DOHH2 (cell line): ENCODE results near the gene ANKRD42.

Experiments
- H3F3A ChIP-seq: fragments of 200-600 bp; sonication (generic), shearing (Covaris generic); 2 replicates; pipeline ENCODE4 v1.6.0; 2016; ENCODE audit warnings: antibody characterized with exemption, mild to moderate bottlenecking; ENCODE audit not compliant: control insufficient read depth, insufficient read depth
- H3K27ac ChIP-seq: fragments of 200-600 bp; sonication (generic); 2 replicates; pipeline ENCODE4 v1.5.1; 2014; ENCODE audit warnings: low read depth, mild to moderate bottlenecking, low read length, moderate library complexity
- H3K27me3 ChIP-seq: fragments of 200-600 bp; sonication (generic); 2 replicates; pipeline ENCODE4 v1.6.1; 2014; ENCODE audit warnings: mild to moderate bottlenecking, low read length, mixed read lengths; ENCODE audit not compliant: control insufficient read depth
- H3K36me3 ChIP-seq: fragments of 200-600 bp; sonication (generic); 2 replicates; pipeline ENCODE4 v1.6.1; 2014; ENCODE audit warnings: mild to moderate bottlenecking, low read length, moderate library complexity, mixed read lengths; ENCODE audit not compliant: control insufficient read depth
- H3K4me1 ChIP-seq: fragments of 200-600 bp; sonication (generic); 2 replicates; pipeline ENCODE4 v1.6.1; 2014; ENCODE audit warnings: mild to moderate bottlenecking, low read length, mixed read lengths; ENCODE audit not compliant: control insufficient read depth
- H3K4me2 ChIP-seq: fragments of 200-600 bp; sonication (generic); 2 replicates; pipeline ENCODE4 v1.6.0; 2014; ENCODE audit warnings: mild to moderate bottlenecking, low read length, moderate library complexity
- H3K4me3 ChIP-seq: fragments of 200-600 bp; sonication (generic); 2 replicates; pipeline ENCODE4 v1.5.1; 2014; ENCODE audit warnings: mild to moderate bottlenecking, low read length, mixed read lengths
- H3K79me2 ChIP-seq: fragments of 200-600 bp; sonication (generic); 2 replicates; pipeline ENCODE4 v1.6.1; 2014; ENCODE audit warnings: mild to moderate bottlenecking, low read length, mixed read lengths; ENCODE audit not compliant: control insufficient read depth
- H3K9me2 ChIP-seq: fragments of 200-600 bp; sonication (generic); replicated peaks from 2 replicates; pipeline ENCODE4 v1.6.1; 2014; ENCODE audit warnings: mild to moderate bottlenecking, low read length, mixed read lengths; ENCODE audit not compliant: control insufficient read depth
- H3K9me3 ChIP-seq: fragments of 200-600 bp; sonication (generic); 2 replicates; pipeline ENCODE4 v1.6.1; 2014; ENCODE audit warnings: antibody characterized with exemption, low read length, mixed read lengths; ENCODE audit not compliant: control insufficient read depth, insufficient read depth
- H4K20me1 ChIP-seq: fragments of 200-600 bp; sonication (generic); 2 replicates; pipeline ENCODE4 v1.6.0; 2014; ENCODE audit warnings: low read depth, mild to moderate bottlenecking, antibody characterized with exemption, low read length, moderate library complexity; ENCODE audit not compliant: control insufficient read depth, insufficient read depth
- CTCF ChIP-seq: fragments of 200-600 bp; sonication (generic); IDR thresholded peaks from one replicate; pipeline ENCODE4 v1.5.1; 2014; ENCODE audit warnings: antibody characterized with exemption, mild to moderate bottlenecking, low read depth, low read length; ENCODE audit not compliant: poor library complexity, severe bottlenecking
- EZH2phosphoT487 ChIP-seq: fragments of 200-600 bp; sonication (generic); IDR thresholded peaks from 2 replicates; pipeline ENCODE4 v1.6.1; 2017; ENCODE audit warnings: borderline replicate concordance, mild to moderate bottlenecking, antibody characterized with exemption, low read length, moderate library complexity, mixed read lengths

ANKRD42 gene

GRCh38 chr11:83156144-83156995 is 37.1 kb upstream of the ANKRD42 start:
- Histone ChIP-seq H3K9me2 (no peaks in the 10 kb centered on the region), H3K4me3 (peak overlapping the region; percentile 94), H4K20me1 (peaks cover 25% of the 10 kb centered on the region), H3K27ac (peak overlapping the region; percentile 84), H3K36me3 (peaks cover 44% of the 10 kb centered on the region), H3K4me2 (peak overlapping the region; percentile 86), H3F3A (no peaks in the 10 kb centered on the region; the same call in 1 of the 2 replicates), H3K79me2 (peaks cover 52% of the 10 kb centered on the region), H3K27me3 (no peaks in the 10 kb centered on the region), H3K9me3 (no peaks in the 10 kb centered on the region), H3K4me1 (peaks cover 64% of the 10 kb centered on the region)
- no peak for TF ChIP-seq CTCF

- TF ChIP-seq EZH2phosphoT487, result no peak
- TF ChIP-seq CTCF, result no peak
- no peaks in the 10 kb centered on the region for H3K27me3 ChIP-seq
- no peaks in the 10 kb centered on the region; the same call in none of the 2 replicates for H3F3A ChIP-seq
- peaks cover 65% of the 10 kb centered on the region for H3K4me1 ChIP-seq
- peak within 1 kb of the TSS; percentile 88 for H3K4me2 ChIP-seq
- peak within 1 kb of the TSS; percentile 94 for H3K4me3 ChIP-seq
- H3K9me2 ChIP-seq, result no peaks in the 10 kb centered on the region
- peaks cover 59% of the 10 kb centered on the region for H3K79me2 ChIP-seq
- peaks cover 51% of the 10 kb centered on the region for H3K36me3 ChIP-seq
- H3K9me3 ChIP-seq, result no peaks in the 10 kb centered on the region
- peaks cover 32% of the 10 kb centered on the region for H4K20me1 ChIP-seq
- H3K27ac ChIP-seq, result peak within 1 kb of the TSS; percentile 84
Observed at GRCh38 chr11:83156996-83157593, 36.4 kb upstream of the ANKRD42 start, which contains the start of gene PCF11. TSS of gene PCF11 (plus strand) at chr11:83157131. CDS start at chr11:83157440, 309 bp downstream.

GRCh38 chr11:83157594-83158356 is 35.7 kb upstream of the ANKRD42 start:
- no peak for TF ChIP-seq EZH2phosphoT487
- no peak for TF ChIP-seq CTCF
- Histone ChIP-seq H3K9me2 (no peaks in the 10 kb centered on the region), H3K79me2 (peaks cover 66% of the 10 kb centered on the region), H3K36me3 (peaks cover 58% of the 10 kb centered on the region), H4K20me1 (peaks cover 32% of the 10 kb centered on the region), H3K4me3 (peak overlapping the region; percentile 89), H3K4me1 (peaks cover 59% of the 10 kb centered on the region), H3K9me3 (no peaks in the 10 kb centered on the region), H3K27me3 (no peaks in the 10 kb centered on the region), H3K4me2 (peak overlapping the region; percentile 88), H3F3A (no peaks in the 10 kb centered on the region; the same call in none of the 2 replicates), H3K27ac (peak overlapping the region; percentile 83)
